ENCODE results near the gene IRF4.

Gene IRF4

GRCh38 chr6:398558-399078 is 7.1 kb downstream of the IRF4 start:
- no peak for DNase-seq (ENCODE audit: low read depth)

GRCh38 chr6:399785-400534 is 8.4 kb downstream of the IRF4 start:
- no peak for DNase-seq (ENCODE audit: low read depth)

- DNase-seq (ENCODE audit: low read depth), result no peak
Measured at GRCh38 chr6:400815-401214, 9.3 kb downstream of the IRF4 start.

- no peak for DNase-seq (ENCODE audit: low read depth)
Measured at GRCh38 chr6:401239-401993, 9.9 kb downstream of the IRF4 start.

GRCh38 chr6:401994-402640 is 10.6 kb downstream of the IRF4 start:
- no peak for DNase-seq (ENCODE audit: low read depth)

- DNase-seq (ENCODE audit: low read depth), result no peak
Measured at GRCh38 chr6:402901-403658, 11.5 kb downstream of the IRF4 start.

GRCh38 chr6:403659-404655 is 12.4 kb downstream of the IRF4 start:
- DNase-seq (ENCODE audit: low read depth), result no peak

GRCh38 chr6:404685-405423 is 13.3 kb downstream of the IRF4 start:
- DNase-seq (ENCODE audit: low read depth), result no peak

GRCh38 chr6:408148-408547 is 16.6 kb downstream of the IRF4 start:
- DNase-seq (ENCODE audit: low read depth), result no peak

- no peak for DNase-seq (ENCODE audit: low read depth)
Measured at GRCh38 chr6:408599-409102, 17.1 kb downstream of the IRF4 start.

GRCh38 chr6:409370-409972 is 17.9 kb downstream of the IRF4 start:
- DNase-seq (ENCODE audit: low read depth), result no peak

GRCh38 chr6:410555-411395 is 19.2 kb downstream of the IRF4 start:
- no peak for DNase-seq (ENCODE audit: low read depth)

- no peak for DNase-seq (ENCODE audit: low read depth)
Measured at GRCh38 chr6:411402-412145, 20.0 kb downstream of the IRF4 start.

- no peak for DNase-seq (ENCODE audit: low read depth)
Measured at GRCh38 chr6:412146-412886, 20.8 kb downstream of the IRF4 start.

- DNase-seq (ENCODE audit: low read depth), result no peak
Measured at GRCh38 chr6:414447-414846, 22.9 kb downstream of the IRF4 start.

- no peak for DNase-seq (ENCODE audit: low read depth)
Measured at GRCh38 chr6:415087-415486, 23.5 kb downstream of the IRF4 start.

GRCh38 chr6:421211-421610 is 29.7 kb downstream of the IRF4 start:
- no peak for DNase-seq (ENCODE audit: low read depth)
